Right ventricle myocardium superior (tissue), 1 donor: ENCODE results near the gene DENND2A. TPM values are rescaled to one million over a fixed set of nuclear protein-coding genes. Genes with fewer than 3 reads are reported as not detected.
"Not testable (repeated sequence)": the region's sequence is repeated elsewhere in the genome, so short reads cannot be mapped to it uniquely, and the experiment has no call there.

ENCODE experiments used
- ATAC-seq: fragments of 200-7000 bp; cut with Tn5 transposase; one replicate; pipeline ENCODE4 v1.9.1; 2020; ENCODE audit warnings: mild to moderate bottlenecking; ENCODE audit not compliant: poor library complexity
- DNase-seq: peaks from one replicate; pipeline ENCODE4 v3.0.0-alpha.2; 2020
- intact Hi-C: fragments of 100-400 bp; cut with DNase I; formaldehyde crosslinking; loops from one replicate; pipeline ENCODE4 v1.11.2; 2022
- long read RNA-seq: library from polyadenylated mRNA; unstranded; transcript quantifications from one replicate; pipeline ENCODE4 v2.0.0, GENCODE V29; 2021
- total RNA-seq: library from RNA; stranded (reverse); fragmentation: NEBNext Ultra II Directional; extraction: Animal tissue kit (Norgen Biotek cat#: 25700); gene quantifications from one replicate; pipeline ENCODE4 v1.2.1, GENCODE V29; 2021
- donor health status: DM: no; HTN: yes; CAD: no; lungs with severe emphysema.

DENND2A gene, protein sequence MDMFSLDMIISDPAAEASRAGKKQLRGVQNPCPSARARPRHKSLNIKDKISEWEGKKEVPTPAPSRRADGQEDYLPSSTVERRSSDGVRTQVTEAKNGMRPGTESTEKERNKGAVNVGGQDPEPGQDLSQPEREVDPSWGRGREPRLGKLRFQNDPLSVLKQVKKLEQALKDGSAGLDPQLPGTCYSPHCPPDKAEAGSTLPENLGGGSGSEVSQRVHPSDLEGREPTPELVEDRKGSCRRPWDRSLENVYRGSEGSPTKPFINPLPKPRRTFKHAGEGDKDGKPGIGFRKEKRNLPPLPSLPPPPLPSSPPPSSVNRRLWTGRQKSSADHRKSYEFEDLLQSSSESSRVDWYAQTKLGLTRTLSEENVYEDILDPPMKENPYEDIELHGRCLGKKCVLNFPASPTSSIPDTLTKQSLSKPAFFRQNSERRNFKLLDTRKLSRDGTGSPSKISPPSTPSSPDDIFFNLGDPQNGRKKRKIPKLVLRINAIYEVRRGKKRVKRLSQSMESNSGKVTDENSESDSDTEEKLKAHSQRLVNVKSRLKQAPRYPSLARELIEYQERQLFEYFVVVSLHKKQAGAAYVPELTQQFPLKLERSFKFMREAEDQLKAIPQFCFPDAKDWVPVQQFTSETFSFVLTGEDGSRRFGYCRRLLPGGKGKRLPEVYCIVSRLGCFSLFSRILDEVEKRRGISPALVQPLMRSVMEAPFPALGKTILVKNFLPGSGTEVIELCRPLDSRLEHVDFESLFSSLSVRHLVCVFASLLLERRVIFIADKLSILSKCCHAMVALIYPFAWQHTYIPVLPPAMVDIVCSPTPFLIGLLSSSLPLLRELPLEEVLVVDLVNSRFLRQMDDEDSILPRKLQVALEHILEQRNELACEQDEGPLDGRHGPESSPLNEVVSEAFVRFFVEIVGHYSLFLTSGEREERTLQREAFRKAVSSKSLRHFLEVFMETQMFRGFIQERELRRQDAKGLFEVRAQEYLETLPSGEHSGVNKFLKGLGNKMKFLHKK
- 11.6 TPM for total RNA-seq
- long read RNA-seq, transcript DENND2A-201 (19 exons, 3,735 nt): major isoform, 17 of 57 reads
- long read RNA-seq, transcript DENND2A-209 (20 exons, 3,562 nt): minor isoform, 13 of 57 reads
- long read RNA-seq, transcript DENND2A-210 (18 exons, 3,452 nt): minor isoform, 7 of 57 reads
- long read RNA-seq, partial matches to known transcripts: 6 of 57 reads
- long read RNA-seq, other reads (novel, unspliced or antisense): 14 of 57 reads

- intact Hi-C loops: loop anchor here (10.0 kb wide), 1 partner anchor 46 kb away; no protein-coding TSS in a partner anchor
- ATAC-seq: peak; percentile 60
- peak; percentile 87 for DNase-seq
Measured at GRCh38 chr7:140640727-140641523, at the start of gene DENND2A. Gene DENND2A (minus strand): TSS chr7:140640813. CDS start chr7:140602397, 38,416 bp downstream.

- intact Hi-C loops: no loop called here
- no peak for ATAC-seq
- no peak for DNase-seq
Measured at GRCh38 chr7:140689199-140690152, 48.9 kb upstream of the DENND2A start.

DNA sequence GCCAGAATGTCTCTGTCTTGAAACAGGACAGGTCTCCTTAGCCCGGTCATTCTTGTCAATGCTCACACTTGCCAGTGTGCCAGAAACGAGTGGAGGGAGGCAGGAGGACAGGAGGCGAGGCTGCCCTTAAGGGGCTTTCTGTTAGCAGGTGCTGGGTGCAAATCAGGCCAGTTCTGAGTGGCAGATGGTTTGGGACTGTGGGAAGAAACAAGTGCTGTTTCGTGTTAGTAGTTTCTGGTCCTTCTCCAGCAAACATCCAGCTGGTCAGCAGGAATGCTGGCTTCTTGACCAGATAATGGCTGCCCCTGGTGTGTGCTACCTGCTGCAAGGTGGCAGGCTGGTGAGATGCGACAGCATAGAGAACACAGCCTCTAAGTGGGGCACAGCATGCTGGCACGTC, 47.7 kb upstream of the DENND2A start:
- intact Hi-C loops: no loop called here
- ATAC-seq (no peak), DNase-seq (no peak)

GRCh38 chr7:140686921-140687320, 46.3 kb upstream of the DENND2A start:
- intact Hi-C loops: no loop called here
- no peak for DNase-seq
- no peak for ATAC-seq

- ATAC-seq: no peak
- intact Hi-C loops: no loop called here
- DNase-seq: no peak
Measured at GRCh38 chr7:140685407-140686087, 44.9 kb upstream of the DENND2A start.

DNA sequence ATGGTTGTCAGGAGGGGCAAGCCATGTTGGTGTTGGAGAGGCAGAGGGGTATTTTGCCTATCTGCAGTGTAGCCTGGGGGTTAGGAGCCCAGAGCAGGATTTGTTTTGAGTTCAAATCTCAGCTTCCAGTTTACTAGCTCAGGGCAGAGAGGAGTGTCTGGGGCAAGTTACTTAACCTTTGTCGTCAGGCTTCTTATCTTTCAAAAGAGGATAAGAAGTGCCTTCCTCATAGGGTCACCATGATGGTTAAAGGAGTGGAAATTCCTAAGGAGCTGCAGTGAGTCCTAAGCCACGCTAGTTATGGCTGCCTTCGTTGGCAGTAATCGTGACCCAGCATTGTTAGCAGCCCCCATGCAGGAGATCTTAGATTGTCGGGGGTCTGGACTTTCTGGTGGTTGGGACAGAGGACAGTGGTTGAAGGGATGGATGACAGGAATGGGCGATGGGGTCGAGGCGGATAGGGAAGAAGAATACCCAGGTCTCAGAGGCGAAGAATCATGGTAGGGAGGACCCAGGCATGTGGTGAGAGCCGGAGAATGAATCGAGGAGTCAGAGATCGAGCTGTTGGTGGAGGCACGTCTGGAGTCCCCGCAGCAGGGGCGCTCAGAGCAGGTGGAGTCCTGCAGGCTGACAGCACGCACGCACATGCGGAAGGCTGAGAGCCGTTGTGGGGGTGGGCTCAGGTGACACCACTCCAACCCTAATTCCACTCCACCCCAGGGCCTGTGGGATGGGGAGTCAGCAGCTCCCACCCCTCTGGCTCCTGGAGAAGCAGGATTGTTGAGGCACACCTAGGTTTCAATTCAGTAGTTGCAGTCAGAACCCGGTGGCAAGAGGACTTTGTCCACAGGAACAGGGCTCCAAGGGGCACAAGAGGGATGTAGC, 43.7 kb upstream of the DENND2A start:
- no peak for ATAC-seq
- no peak for DNase-seq
- intact Hi-C loops: no loop called here

DNA sequence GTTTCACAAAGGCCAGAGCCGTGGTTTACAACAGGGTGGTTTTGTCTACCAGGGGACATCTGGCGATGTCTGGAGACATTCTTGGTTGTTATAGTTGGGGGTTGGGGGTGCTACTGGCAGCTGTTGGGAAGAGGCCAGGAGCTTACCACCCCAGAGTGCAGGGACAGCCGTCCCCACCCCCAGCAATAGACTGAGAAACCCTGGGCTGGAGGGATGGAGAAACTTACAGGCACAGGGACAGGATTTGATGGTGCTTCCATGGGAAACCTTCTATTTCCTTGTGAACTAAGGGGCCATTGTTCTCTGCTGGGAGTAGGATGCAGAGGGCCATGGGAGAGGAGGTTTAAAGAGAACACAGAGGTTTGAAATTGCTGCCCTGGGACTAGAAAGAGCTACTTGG, 43.0 kb upstream of the DENND2A start:
- intact Hi-C loops: no loop called here
- no peak for DNase-seq
- ATAC-seq: no peak

DNA sequence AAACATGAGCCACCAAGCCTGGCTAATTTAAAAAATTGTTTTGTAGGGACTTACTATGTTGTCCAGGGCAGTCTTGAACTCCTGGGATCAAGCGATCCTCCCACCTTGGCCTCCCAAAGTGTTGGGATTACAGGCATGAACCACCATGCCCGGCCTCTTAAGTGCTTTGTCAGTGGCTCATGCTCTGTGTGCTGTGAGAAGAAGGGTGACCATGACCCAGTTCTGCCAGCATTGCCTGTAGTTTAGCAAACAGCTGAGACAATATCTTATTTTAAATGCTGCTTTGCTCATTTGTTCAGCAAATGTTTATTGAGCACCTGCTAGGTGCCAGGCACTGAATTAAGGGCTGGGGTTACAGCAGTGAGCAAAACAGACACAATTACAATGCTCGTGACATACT, 41.2 kb upstream of the DENND2A start:
- ATAC-seq: no peak
- intact Hi-C loops: no loop called here
- no peak for DNase-seq

DNA sequence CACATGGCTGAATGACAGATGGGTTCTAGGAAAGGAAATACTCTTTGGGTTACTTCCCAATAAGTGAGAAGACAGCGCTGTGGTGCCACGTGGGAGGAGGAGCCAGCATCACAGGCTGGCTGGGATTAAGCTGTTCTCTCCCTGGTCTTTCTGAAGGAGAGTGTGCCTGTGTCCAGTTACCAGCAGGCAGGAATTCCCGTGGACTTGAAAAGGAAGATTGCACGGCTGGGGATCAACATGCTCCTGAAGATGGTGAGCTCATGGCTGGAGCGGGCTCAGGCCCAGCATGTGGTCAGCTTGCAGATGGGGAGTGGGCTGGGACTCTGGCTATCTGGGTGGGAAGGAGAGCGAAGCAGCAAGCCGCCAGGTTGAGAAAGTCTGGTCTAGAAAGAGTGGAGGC, 40.3 kb upstream of the DENND2A start:
- ATAC-seq (no peak), DNase-seq (no peak)
- intact Hi-C loops: no loop called here

DNA sequence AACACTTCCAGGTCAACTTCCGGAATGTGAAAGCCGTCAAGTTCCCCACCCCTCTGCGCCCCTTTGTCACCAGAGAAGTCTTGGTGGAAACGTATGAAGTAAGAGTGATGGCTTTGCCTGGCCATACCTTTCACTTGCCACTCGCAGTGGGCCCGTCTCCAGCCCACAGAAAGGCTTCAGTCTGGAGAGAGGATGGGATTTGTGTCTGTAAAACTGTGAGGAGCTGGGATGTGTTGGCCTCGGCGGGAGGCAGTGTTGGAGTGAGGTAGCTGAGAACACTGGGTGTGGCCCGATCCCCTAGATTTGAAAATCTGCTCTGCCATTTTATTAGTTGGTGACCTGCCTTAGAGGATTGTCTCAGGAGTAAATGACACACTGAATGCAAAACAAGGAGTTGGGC, 38.6 kb upstream of the DENND2A start:
- intact Hi-C loops: loop anchor here (10.0 kb wide), 1 partner anchor 336 kb away; the partner anchor contains the start of gene MRPS33
- ATAC-seq (no peak), DNase-seq (no peak)

DNA sequence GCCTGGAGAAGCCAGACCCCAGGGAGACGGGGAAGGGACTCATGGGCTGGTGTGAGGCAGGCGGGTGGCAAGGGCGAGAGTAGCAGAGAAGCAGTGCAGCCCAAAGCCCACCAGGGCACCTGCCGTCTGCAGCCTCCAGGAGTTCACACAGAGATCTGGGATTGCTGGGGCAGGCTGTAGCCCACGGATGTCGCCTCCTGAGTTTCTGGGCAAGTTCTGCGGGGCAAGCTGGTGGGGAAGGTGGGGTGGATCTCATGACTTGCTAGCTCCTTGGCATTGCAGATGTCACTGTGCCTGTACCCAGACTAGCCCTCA, 38.2 kb upstream of the DENND2A start:
- no peak for DNase-seq
- intact Hi-C loops: loop anchor here (10.0 kb wide), 1 partner anchor 336 kb away; the partner anchor contains the start of gene MRPS33

GRCh38 chr7:140678081-140678815, 37.6 kb upstream of the DENND2A start:
- no peak for ATAC-seq

More for the DNA sequence above, 38.2 kb upstream of the DENND2A start:
- ATAC-seq: no peak

DNA sequence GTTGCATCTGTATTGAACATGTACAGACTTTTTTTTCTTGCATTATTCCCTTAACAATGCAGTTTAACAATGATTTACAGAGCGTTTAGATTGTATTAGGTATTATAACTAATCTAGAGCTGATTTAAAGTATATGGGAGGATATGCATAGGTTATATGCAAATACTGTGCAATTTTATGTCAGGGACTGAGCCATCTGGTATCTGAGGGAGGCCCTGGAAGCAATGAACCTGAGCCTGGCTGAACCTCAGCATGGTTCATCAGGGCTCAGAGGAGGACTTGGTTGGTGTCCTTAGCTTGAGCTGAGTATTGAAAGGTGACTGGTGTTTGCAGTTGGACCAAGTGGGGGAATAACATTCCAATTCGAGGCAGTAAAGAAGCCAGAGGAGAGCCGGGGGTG, 36.9 kb upstream of the DENND2A start:
- intact Hi-C loops: loop anchor here (10.0 kb wide), 1 partner anchor 337 kb away; the partner anchor contains the start of gene MRPS33
- DNase-seq (no peak), ATAC-seq (no peak)

More at GRCh38 chr7:140678081-140678815, 37.6 kb upstream of the DENND2A start:
- intact Hi-C loops: loop anchor here (10.0 kb wide), 1 partner anchor 337 kb away; the partner anchor contains the start of gene MRPS33
- no peak for DNase-seq

DNA sequence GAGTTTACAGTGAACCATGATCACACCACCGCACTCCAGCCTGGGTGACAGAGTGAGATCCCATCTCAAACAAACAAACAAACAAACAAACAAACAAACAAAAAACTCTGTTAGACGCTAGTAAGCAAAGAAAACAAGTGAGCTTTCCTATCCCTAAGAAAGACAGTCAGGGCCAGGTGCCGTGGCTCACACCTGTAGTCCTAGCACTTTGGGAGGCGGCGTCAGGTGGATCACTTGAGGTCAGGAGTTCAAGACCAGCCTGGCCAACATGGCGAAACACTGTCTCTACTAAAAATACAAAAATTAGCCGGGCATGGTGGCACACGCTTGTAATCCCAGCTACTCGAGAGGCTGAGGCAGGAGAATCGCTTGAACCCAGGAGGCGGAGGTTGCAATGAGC, 36.3 kb upstream of the DENND2A start:
- not testable (repeated sequence) for DNase-seq, ATAC-seq
- intact Hi-C loops: loop anchor here (10.0 kb wide), 1 partner anchor 338 kb away; the partner anchor contains the start of gene MRPS33

GRCh38 chr7:140676306-140676705, 35.7 kb upstream of the DENND2A start:
- intact Hi-C loops: loop anchor here (10.0 kb wide), 1 partner anchor 338 kb away; the partner anchor contains the start of gene MRPS33
- DNase-seq (no peak), ATAC-seq (no peak)
